ENCODE results near the gene HOXA3.

HOXA3 gene

DNA sequence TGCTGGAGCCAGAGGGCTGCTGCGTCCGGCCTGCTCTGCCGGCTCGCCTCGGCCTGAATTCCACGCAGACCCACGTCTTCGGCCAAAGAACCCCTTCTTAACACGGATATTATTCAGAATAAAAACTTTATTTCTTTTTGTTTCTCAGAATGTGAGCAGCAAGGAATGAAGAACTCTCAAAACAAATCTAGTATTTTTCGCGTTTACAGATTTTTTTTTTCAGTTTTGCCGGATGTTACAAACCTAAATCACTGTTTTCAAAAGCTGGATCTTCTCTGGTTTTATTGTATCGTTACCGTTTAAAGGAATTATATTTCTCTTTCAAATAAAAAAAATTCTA lies 45.5 kb downstream of the HOXA3 start:
- no peak for TF ChIP-seq ZFX (IDR thresholded peaks at IDR 0.05)
- TF ChIP-seq, protein P1, sequence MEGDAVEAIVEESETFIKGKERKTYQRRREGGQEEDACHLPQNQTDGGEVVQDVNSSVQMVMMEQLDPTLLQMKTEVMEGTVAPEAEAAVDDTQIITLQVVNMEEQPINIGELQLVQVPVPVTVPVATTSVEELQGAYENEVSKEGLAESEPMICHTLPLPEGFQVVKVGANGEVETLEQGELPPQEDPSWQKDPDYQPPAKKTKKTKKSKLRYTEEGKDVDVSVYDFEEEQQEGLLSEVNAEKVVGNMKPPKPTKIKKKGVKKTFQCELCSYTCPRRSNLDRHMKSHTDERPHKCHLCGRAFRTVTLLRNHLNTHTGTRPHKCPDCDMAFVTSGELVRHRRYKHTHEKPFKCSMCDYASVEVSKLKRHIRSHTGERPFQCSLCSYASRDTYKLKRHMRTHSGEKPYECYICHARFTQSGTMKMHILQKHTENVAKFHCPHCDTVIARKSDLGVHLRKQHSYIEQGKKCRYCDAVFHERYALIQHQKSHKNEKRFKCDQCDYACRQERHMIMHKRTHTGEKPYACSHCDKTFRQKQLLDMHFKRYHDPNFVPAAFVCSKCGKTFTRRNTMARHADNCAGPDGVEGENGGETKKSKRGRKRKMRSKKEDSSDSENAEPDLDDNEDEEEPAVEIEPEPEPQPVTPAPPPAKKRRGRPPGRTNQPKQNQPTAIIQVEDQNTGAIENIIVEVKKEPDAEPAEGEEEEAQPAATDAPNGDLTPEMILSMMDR (conservative IDR thresholded peaks at IDR 0.05) = no peak

DNA sequence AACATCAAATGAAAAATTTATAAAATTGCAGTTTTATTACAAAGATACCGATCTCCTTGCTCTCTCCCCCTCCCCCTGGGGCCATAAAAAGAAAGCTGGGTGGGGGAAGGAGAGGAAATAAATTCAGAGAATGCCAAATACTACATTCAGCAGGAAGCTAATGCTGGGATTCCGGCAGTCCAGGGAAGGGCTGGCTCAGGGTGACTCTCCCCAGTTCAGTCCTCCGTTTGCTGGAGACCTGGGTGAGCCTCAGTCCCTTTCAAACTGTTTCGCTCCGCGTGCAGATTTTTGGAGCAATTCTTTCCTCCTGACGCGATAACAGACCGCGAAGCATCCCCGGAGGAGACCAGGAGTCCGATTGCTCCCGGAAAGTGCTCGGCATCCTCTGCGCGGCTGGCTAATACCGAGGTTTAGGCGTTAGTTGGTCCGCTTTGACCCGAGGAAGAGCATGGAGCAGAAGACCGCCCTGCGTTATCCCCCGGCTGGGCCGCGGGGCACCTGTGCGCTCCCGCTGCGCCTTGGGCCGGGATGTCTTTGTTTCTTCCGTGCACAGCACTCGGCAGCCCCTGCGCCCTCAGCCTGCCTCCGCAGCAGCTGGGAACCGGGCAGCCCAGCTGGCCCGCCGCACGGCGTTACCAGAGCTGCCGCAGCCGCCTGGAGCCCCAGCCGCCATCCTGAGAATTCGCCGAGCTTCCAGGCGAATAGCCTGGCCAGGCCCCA lies 46.0 kb downstream of the HOXA3 start:
- TF ChIP-seq, protein P1 (conservative IDR thresholded peaks at IDR 0.05) = no peak

More for the DNA sequence above, 45.5 kb downstream of the HOXA3 start:
- no peak overlapping the region for H3K27ac ChIP-seq

DNA sequence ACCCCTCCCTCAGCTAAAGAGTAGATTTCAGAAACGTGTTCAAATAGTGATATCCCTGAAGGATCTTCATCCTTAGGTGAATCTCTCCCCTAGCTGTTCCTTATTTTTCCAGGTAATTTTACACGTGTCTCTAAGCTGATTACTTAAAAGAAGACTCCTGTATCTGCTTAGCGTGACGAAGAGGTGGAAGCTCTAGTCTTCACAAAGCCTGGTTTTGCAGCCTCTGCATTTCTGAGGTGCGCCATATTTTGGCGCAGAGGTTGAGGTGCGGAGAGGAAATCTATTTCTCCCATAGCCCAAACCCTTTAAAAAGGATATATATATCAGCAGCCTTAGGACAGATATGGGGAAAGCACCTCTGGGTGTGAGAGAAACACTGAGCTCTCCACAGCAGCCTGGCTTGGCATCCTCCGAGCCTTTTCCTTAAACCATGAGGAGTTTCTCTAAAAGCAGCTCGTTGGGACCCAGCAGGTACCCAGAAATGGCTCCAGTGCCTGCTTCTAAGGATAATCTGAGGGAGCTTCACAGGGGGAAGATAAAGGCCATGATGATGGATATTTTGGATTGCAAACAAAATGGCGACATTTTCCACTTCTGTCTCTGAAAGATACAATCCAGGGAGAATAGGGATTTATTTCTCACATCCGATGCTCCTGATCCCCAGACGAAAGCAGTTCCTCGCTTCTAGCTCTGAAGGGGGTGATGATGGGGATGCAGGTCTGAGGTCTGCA lies 46.9 kb downstream of the HOXA3 start:
- H3K27ac ChIP-seq = no peak overlapping the region
- TF ChIP-seq, protein P1 (conservative IDR thresholded peaks at IDR 0.05) = no peak

More for the DNA sequence above, 46.0 kb downstream of the HOXA3 start:
- H3K27ac ChIP-seq = no peak overlapping the region

DNA sequence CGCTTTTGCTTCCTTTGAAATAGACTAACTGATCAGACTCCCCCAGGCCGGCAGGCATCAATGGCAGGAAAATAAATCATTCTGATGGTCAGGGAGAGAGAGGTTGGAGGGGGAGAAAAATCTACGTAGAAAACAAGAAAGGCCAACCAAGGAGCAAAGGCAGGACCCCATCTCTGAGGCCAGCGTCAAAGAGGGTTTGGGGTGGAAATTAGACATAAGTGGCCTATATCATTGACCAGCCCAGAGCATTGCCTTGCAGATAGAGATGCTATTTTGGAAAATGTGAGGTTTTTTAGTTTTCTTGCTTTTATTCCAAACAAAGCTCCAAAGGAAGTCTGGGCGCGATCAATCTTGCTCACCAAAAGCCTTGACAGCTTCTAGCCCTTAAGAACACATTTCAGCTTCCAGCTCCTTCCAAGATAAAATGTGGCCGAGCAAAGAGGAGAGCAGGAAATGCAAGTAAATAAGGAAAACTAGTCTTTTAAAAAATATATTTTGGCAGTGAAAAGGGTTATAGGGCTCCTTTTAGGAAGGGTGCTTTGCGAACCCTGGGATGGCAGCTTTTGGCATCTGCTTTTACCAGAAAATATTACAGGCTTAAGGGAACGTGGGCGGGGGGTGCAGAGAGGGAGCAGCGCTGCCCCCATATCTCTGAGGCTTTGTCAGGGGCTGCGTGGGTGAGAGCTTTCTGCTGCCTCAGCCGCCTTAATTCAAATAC lies 47.9 kb downstream of the HOXA3 start:
- no peak overlapping the region for H3K27ac ChIP-seq
- TF ChIP-seq, protein P1 (conservative IDR thresholded peaks at IDR 0.05) = no peak
- no peak for TF ChIP-seq ZFX (IDR thresholded peaks at IDR 0.05)

DNA sequence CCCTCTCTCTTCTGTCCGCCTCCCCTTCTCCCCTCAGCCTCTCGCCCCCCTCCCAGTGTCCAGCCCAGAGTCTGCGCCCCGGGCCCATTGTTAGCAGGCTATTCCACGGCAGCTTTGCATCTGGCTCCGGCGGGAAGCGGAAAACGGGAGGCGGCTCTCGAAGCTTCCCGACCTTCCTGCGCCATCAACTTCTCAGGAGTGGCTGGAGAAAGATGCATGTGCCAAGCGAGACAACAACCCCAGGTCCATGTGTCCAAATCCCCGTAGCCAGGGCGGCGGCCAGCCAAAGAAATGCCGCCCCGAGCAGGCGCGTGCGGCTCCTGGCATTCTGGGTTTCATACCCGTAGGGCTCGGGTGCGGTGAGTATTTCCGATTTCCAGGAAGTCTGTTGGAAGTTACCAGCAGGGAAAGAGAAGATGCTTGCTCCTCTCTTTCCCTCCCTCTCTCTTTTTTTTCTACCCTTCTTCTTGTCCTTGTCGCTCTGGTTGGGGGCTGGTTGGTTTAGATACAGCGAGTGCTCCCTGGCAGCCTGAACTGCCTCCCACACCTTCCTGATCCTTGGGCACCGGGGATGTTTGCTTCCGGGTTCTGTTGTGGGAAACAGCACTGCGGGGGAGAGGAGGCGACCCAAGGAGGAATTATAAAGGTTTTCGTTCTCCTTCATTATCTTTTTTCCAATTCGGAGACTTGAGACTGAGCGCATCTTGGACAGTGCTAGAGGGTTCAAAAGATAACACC lies 48.7 kb downstream of the HOXA3 start:
- no peak for TF ChIP-seq ZFX (IDR thresholded peaks at IDR 0.05)
- TF ChIP-seq, protein P1 (conservative IDR thresholded peaks at IDR 0.05) = no peak
- no peak overlapping the region for H3K27ac ChIP-seq

DNA sequence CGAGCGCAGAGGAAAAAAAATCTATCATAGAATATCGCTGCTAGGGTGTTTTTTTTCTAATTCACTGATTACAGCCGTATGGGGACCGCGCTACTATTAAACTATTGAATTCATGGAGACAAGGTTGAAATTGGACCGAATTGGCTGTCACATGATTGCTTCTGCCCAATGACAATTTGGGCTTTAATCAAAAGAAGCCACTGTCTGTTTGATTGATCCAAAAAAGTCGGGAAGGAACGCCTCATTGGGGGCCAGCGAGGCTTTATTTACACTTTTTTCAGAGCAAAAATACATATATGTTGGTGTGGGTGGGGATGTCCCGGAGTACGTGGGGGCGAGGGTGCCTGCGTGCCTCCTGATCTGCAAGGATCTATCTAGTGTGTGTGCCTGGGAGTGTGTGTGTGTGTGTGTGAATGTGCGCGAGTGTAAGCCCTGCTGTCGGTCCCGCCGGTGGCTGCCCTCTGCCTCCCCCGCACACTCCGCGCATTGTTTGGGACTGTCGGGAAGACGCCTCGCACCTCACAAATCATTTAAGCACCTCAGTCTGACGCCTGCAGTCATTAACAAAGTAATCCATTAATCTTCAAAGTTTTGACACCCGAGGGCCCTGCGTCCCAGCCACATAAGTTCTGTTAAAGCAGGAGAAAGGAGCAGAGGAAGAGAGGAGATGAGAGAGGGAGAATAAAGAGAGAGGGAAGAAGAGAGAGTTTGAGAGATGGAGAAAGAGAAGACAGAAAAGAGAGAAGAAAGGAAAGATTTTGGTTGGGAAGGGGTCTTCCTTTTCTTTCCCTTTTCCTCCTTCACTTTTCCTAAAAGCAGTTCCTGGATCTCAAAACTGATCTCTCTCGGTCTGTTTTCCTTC lies 49.6 kb downstream of the HOXA3 start, which contains the start of gene HOXA2:
Gene HOXA2 (minus strand): TSS at position 103 of the 862 bp plus-strand sequence. CDS start 183 bp downstream, outside the sequence.
- no peak for TF ChIP-seq ZFX (IDR thresholded peaks at IDR 0.05)
- H3K27ac ChIP-seq = no peak within 1 kb of the TSS
